ENCODE data around the gene TMEM175.

DNA sequence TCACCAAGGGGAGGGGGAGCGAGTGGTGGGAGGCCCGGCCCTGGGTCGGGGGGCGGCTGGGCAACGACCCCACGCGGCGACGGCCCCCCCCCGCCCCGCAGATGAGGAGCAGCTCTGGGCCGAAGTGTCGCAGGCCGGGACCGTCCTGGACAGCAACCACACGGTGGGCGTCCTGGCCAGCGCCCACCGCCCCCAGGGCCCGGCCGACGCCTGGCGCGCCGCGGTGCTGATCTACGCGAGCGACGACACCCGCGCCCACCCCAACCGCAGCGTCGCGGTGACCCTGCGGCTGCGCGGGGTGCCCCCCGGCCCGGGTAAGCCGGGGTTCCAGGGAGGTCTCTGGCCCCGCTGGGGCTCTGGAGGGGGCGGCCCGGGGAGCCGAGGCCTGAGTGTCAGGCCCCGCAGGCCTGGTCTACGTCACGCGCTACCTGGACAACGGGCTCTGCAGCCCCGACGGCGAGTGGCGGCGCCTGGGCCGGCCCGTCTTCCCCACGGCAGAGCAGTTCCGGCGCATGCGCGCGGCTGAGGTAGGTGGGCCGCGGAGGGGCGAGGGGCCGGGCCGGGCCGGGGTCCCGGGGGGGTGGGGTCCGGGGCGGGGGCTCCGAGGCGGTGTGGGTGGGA, 70.5 kb downstream of the TMEM175 start:
- TF ChIP-seq PPARA (CRISPR knock-in tag; IDR thresholded peaks at IDR 0.05; ENCODE audit: borderline replicate concordance) (no peak), ZNF70 (CRISPR knock-in tag; IDR thresholded peaks at IDR 0.05) (no peak), SNAI2 (CRISPR knock-in tag; IDR thresholded peaks at IDR 0.05) (no peak), ZNF565 (CRISPR knock-in tag; conservative IDR thresholded peaks at IDR 0.05; ENCODE audit: low read depth) (no peak), CREB5 (CRISPR knock-in tag; IDR thresholded peaks at IDR 0.05; ENCODE audit: low read depth) (no peak), ZFP30 (CRISPR knock-in tag; IDR thresholded peaks at IDR 0.05) (no peak), CSDC2 (CRISPR knock-in tag; IDR thresholded peaks at IDR 0.05) (no peak), OSR1 (CRISPR knock-in tag; IDR thresholded peaks at IDR 0.05) (no peak), CSRNP3 (CRISPR knock-in tag; IDR thresholded peaks at IDR 0.05) (no peak), TCF4 (CRISPR knock-in tag; IDR thresholded peaks at IDR 0.05; ENCODE audit: borderline replicate concordance) (no peak), ZFP3 (CRISPR knock-in tag; IDR thresholded peaks at IDR 0.05) (no peak)
- TF ChIP-seq, protein P1, sequence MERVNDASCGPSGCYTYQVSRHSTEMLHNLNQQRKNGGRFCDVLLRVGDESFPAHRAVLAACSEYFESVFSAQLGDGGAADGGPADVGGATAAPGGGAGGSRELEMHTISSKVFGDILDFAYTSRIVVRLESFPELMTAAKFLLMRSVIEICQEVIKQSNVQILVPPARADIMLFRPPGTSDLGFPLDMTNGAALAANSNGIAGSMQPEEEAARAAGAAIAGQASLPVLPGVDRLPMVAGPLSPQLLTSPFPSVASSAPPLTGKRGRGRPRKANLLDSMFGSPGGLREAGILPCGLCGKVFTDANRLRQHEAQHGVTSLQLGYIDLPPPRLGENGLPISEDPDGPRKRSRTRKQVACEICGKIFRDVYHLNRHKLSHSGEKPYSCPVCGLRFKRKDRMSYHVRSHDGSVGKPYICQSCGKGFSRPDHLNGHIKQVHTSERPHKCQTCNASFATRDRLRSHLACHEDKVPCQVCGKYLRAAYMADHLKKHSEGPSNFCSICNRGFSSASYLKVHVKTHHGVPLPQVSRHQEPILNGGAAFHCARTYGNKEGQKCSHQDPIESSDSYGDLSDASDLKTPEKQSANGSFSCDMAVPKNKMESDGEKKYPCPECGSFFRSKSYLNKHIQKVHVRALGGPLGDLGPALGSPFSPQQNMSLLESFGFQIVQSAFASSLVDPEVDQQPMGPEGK (CRISPR knock-in tag; IDR thresholded peaks at IDR 0.05; ENCODE audit: borderline replicate concordance): no peak

Data from SK-N-SH treated with all-trans-retinoic acid at 6 μM for 48 hours (cell line).